ENCODE results near the gene HS1BP3.
A peak's percentile ranks its signal among the peaks of the same experiment; 100 is the strongest.

The HS1BP3 gene

DNA sequence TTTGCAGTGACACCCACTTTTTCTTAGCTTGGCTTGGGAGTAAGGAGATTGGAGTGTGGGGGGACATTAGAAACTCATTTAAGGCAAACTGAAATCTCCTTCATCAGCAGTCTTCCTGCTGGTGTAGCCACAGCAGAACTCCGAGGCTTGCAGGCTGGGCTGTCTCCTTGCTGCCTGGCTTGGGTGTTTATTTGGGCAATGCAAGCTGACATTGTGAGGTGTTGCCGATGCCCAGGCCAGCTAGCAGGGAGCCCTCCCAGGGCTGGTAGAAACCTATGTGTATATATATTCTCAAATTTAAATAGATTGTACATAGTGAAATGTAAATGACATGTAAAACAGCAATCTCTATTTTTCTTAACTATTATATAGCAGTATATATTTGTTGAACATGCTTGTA, 27.9 kb upstream of the HS1BP3 start:
- ATAC-seq (ENCODE audit: low read depth) (no peak), DNase-seq (ENCODE audit: low spot score) (no peak)
- no peaks in the 10 kb centered on the region for H3K36me3 ChIP-seq (ENCODE audit: low read depth)
- H3K27me3 ChIP-seq (ENCODE audit: insufficient read depth, poor library complexity, severe bottlenecking): no peaks in the 10 kb centered on the region
- no peak overlapping the region for H3K27ac ChIP-seq (ENCODE audit: poor library complexity, severe bottlenecking)
- H3K9me3 ChIP-seq (ENCODE audit: severe bottlenecking): no peaks in the 10 kb centered on the region
- TF ChIP-seq, protein P1, sequence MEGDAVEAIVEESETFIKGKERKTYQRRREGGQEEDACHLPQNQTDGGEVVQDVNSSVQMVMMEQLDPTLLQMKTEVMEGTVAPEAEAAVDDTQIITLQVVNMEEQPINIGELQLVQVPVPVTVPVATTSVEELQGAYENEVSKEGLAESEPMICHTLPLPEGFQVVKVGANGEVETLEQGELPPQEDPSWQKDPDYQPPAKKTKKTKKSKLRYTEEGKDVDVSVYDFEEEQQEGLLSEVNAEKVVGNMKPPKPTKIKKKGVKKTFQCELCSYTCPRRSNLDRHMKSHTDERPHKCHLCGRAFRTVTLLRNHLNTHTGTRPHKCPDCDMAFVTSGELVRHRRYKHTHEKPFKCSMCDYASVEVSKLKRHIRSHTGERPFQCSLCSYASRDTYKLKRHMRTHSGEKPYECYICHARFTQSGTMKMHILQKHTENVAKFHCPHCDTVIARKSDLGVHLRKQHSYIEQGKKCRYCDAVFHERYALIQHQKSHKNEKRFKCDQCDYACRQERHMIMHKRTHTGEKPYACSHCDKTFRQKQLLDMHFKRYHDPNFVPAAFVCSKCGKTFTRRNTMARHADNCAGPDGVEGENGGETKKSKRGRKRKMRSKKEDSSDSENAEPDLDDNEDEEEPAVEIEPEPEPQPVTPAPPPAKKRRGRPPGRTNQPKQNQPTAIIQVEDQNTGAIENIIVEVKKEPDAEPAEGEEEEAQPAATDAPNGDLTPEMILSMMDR (IDR thresholded peaks at IDR 0.05; ENCODE audit: poor library complexity, severe bottlenecking): no peak
- H3K4me1 ChIP-seq (ENCODE audit: insufficient read depth, poor library complexity, severe bottlenecking): no peaks in the 10 kb centered on the region
- no peak overlapping the region for H3K4me3 ChIP-seq (ENCODE audit: severe bottlenecking)

DNA sequence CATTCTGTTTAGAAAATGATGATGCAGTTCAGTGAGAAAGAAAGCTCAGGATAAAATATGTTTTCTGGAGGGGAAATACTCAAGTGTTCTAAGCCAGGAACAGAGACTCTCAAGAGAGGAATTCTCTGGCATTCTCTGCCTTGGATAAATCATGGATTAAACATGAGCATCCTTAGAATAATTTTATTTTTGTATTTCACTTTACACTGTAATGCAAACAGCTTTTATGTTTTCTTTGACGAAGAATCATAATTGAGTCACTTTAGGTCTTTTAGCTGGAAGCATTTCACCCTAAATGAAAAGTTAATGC, 27.1 kb upstream of the HS1BP3 start:
- DNase-seq (ENCODE audit: low spot score) (no peak), ATAC-seq (ENCODE audit: low read depth) (no peak)
- TF ChIP-seq, protein P1 (IDR thresholded peaks at IDR 0.05; ENCODE audit: poor library complexity, severe bottlenecking): no peak
- H3K36me3 ChIP-seq (ENCODE audit: low read depth): no peaks in the 10 kb centered on the region
- peaks cover 3% of the 10 kb centered on the region for H3K27me3 ChIP-seq (ENCODE audit: insufficient read depth, poor library complexity, severe bottlenecking)
- no peak overlapping the region for H3K27ac ChIP-seq (ENCODE audit: poor library complexity, severe bottlenecking)
- no peaks in the 10 kb centered on the region for H3K4me1 ChIP-seq (ENCODE audit: insufficient read depth, poor library complexity, severe bottlenecking)
- H3K4me3 ChIP-seq (ENCODE audit: severe bottlenecking): no peak overlapping the region
- no peaks in the 10 kb centered on the region for H3K9me3 ChIP-seq (ENCODE audit: severe bottlenecking)

DNA sequence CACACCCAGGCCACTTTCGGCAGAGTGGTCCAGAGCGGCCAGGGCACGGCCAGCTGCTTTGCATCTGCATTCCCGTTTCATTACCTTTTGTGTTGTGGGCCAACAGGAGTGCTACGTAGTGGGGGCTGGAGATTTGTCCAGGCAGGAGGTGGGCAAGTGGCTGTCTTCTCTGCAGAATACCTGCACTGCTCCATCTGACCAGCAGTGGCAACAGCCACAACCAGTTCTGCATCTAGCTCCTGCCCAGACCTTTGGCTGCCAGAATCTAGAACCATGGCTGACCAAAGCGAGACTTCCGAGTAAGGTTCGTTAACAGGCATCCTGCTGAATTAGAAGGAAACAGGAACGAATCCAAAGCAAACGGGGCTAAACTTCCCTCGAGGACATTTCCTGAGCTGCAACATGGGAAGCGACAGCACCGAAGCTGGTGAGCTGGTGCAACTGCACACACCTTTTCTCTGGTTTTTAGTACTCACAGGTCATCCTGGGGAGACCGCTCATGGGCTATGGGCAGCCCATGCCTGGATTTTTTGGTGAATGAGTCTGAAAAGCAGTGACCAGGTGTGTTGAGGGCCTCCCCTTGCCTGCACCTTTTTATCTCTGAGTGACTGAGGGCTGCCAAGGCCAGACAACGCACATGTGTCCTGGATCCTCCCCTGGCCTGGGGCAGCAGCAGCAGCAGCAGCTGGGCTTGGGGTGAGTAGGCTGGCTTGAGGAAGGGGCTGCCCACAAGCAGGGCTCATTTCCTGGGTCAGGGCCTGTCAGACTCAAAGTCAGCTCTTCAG, 26.6 kb upstream of the HS1BP3 start:
- 0 out of 3 replicates have a peak, but pooled peaks have one; percentile 17 for ATAC-seq (ENCODE audit: low read depth)
- Histone ChIP-seq H3K36me3 (ENCODE audit: low read depth) (no peaks in the 10 kb centered on the region), H3K9me3 (ENCODE audit: severe bottlenecking) (no peaks in the 10 kb centered on the region), H3K27ac (ENCODE audit: poor library complexity, severe bottlenecking) (no peak overlapping the region), H3K27me3 (ENCODE audit: insufficient read depth, poor library complexity, severe bottlenecking) (peaks cover 9% of the 10 kb centered on the region), H3K4me3 (ENCODE audit: severe bottlenecking) (no peak overlapping the region), H3K4me1 (ENCODE audit: insufficient read depth, poor library complexity, severe bottlenecking) (no peaks in the 10 kb centered on the region)
- DNase-seq (ENCODE audit: low spot score): no peak
- TF ChIP-seq, protein P1 (IDR thresholded peaks at IDR 0.05; ENCODE audit: poor library complexity, severe bottlenecking): no peak

DNA sequence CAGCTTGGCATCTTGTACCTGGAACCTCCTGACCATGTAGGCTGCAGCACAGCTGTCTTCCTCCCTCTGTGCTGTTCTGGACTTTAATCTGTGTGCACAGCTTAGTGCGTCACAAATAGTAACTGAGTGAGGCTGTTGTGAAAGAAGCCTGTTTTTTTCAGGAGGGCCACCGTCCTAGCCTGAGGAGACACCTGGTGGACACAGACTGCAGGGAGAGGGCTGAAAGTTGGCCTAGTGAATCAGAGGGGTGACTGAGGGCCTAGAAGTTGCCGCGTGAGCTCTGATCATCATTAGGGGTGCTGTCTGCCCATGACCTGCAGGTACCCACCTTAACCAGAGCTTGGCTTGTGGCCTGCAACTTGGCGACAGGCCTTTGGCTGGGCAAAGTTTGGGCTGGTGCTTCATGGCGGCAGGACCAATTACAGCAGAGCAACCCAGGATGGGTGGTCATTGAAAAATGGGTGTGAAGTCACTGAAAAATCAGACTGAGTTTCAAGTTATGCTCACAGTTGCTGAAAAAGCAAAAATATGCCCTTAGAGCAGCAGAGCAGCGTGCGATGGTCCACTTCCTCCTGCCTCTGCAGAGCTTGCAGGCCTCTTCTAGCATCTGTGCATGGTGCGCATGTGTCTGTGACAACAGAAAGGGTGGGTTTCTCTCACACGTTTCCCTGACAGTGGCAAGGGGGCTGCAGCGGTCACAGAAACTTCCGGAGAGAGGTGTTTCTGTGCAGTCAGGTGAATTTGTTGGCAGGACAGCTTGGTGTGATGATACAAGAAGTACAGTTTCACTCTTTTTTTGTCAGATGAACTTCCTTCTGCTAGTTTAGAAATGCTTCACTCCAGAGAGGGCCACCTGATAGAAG, 25.7 kb upstream of the HS1BP3 start:
- H3K9me3 ChIP-seq (ENCODE audit: severe bottlenecking): no peaks in the 10 kb centered on the region
- TF ChIP-seq, protein P1 (IDR thresholded peaks at IDR 0.05; ENCODE audit: poor library complexity, severe bottlenecking): no peak
- no peaks in the 10 kb centered on the region for H3K4me1 ChIP-seq (ENCODE audit: insufficient read depth, poor library complexity, severe bottlenecking)
- no peak overlapping the region for H3K27ac ChIP-seq (ENCODE audit: poor library complexity, severe bottlenecking)
- H3K36me3 ChIP-seq (ENCODE audit: low read depth): no peaks in the 10 kb centered on the region
- H3K4me3 ChIP-seq (ENCODE audit: severe bottlenecking): no peak overlapping the region
- ATAC-seq (ENCODE audit: low read depth) (no peak), DNase-seq (ENCODE audit: low spot score) (no peak)
- H3K27me3 ChIP-seq (ENCODE audit: insufficient read depth, poor library complexity, severe bottlenecking): peaks cover 18% of the 10 kb centered on the region
